Right lobe of liver (tissue), 4 donors: ENCODE results near the gene RAP2B.
"Not testable (repeated sequence)": the region's sequence is repeated elsewhere in the genome, so short reads cannot be mapped to it uniquely, and the experiment has no call there.

Experiments
- CTCF ChIP-seq, 4 donors: fragments of 200-600 bp in 3 of 4; fragments of 450-650 bp in 1 of 4; IDR thresholded peaks; one replicate each; pipeline versions ENCODE4 v1.5.1 to v1.8.0; 2016 to 2022; ENCODE audit warnings: antibody characterized with exemption in 4 of 4, mild to moderate bottlenecking in 2 of 4
- POLR2A ChIP-seq: fragments of 450-650 bp; IDR thresholded peaks from one replicate; pipeline ENCODE4 v1.6.1; 2017; ENCODE audit warnings: antibody characterized with exemption, mild to moderate bottlenecking
- donor health status: DM: no; HTN: no; CAD: no.
- donor health status: DM: no; HTN: no; CAD: no.
- donor health status: DM: no; HTN: yes; CAD: no.

GRCh38 chr3:153114270-153114669 lies 47.8 kb upstream of the RAP2B start:
- TF ChIP-seq CTCF (IDR thresholded peaks at IDR 0.05); POLR2A: not testable (repeated sequence)
